GM23248 (cell line): Measurements from ENCODE around the gene GUCA1A.

ENCODE experiments used
- EZH2 ChIP-seq: fragments of 200-600 bp; sonication (generic); IDR thresholded peaks from 2 replicates; pipeline ENCODE4 v1.6.1; 2018; ENCODE audit warnings: antibody characterized with exemption, mild to moderate bottlenecking; ENCODE audit not compliant: insufficient read depth, poor library complexity, severe bottlenecking
- EZH2phosphoT487 ChIP-seq: fragments of 200-600 bp; sonication (generic); IDR thresholded peaks from 2 replicates; pipeline ENCODE4 v1.6.1; 2018; ENCODE audit warnings: antibody characterized with exemption, moderate library complexity, mild to moderate bottlenecking, low read depth; ENCODE audit not compliant: insufficient read depth

DNA sequence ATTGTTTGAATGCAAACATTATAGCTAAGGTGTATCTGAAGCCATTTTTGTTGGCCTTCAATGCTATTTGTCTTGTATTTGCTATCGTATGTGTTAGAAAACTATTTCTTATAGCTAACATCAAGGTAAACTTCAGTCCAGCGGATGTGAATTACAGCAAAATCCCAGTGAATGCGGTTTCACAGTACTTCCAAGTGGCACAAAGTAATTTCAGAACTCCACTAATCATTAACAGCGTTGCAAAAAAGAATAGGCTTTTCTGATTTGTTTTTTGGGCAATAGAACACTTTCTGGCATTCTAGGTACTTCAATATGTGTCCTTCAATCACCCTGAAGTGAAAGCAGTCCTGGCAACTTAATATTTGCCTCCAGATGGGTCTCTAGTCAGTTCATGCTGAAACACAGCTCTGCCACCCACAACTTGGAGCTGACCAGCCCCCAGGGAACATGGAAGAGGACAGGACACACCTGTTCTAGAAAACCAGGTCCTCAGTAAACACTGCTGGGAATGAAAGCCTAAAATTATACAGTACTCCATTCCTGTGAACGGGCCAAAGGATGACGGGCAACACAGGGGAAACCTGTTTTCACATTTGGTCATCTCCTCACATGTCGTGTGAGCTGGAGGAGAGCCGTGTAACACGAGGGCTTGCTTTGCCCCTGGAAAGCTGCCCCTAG is 54.1 kb downstream of the GUCA1A start:
- TF ChIP-seq EZH2phosphoT487 (no peak), EZH2 (no peak)
